GM23338 (cell line): ENCODE results near the gene FBXL17. TPM values are rescaled to one million over a fixed set of nuclear protein-coding genes. Genes with fewer than 3 reads are reported as not detected.

ENCODE experiments used
- ATAC-seq: fragments of 200-7000 bp; cut with Tn5 transposase; 3 replicates; pipeline ENCODE4 v1.9.1; 2020
- DNase-seq: peaks from one replicate; pipeline ENCODE4 v3.0.0-alpha.2; 2015; ENCODE audit warnings: low spot score
- H2AFZ ChIP-seq: fragments of 200-600 bp; sonication (generic); 2 replicates; pipeline ENCODE4 v1.8.0; 2016; ENCODE audit warnings: antibody characterized with exemption, mild to moderate bottlenecking, moderate library complexity
- H3F3A ChIP-seq: fragments of 200-600 bp; sonication (generic); replicated peaks from 2 replicates; pipeline ENCODE4 v1.8.0; 2017; ENCODE audit warnings: antibody characterized with exemption, mixed run types, low read depth
- H3K27ac ChIP-seq: fragments of 200-600 bp; sonication (generic); 2 replicates; pipeline ENCODE4 v1.6.1; 2016; ENCODE audit warnings: low read depth
- H3K27me3 ChIP-seq: fragments of 200-600 bp; sonication (generic); 2 replicates; pipeline ENCODE4 v1.8.0; 2016; ENCODE audit warnings: mild to moderate bottlenecking, mixed run types, moderate library complexity; ENCODE audit not compliant: insufficient read depth
- H3K36me3 ChIP-seq: fragments of 200-600 bp; sonication (generic); 2 replicates; pipeline ENCODE4 v1.8.0; 2016; ENCODE audit warnings: mild to moderate bottlenecking; ENCODE audit not compliant: insufficient read depth
- H3K4me1 ChIP-seq: fragments of 200-600 bp; sonication (generic); 2 replicates; pipeline ENCODE4 v1.8.0; 2016; ENCODE audit warnings: mild to moderate bottlenecking, moderate library complexity; ENCODE audit not compliant: insufficient read depth
- H3K4me2 ChIP-seq: fragments of 200-600 bp; sonication (generic); 2 replicates; pipeline ENCODE4 v1.7.1; 2017; ENCODE audit warnings: mixed run types
- H3K4me3 ChIP-seq: fragments of 200-600 bp; sonication (generic); 2 replicates; pipeline ENCODE4 v1.6.1; 2016; ENCODE audit warnings: mixed run types
- H3K79me2 ChIP-seq: fragments of 200-600 bp; sonication (generic); replicated peaks from 2 replicates; pipeline ENCODE4 v1.8.0; 2017; ENCODE audit warnings: mild to moderate bottlenecking; ENCODE audit not compliant: insufficient read depth
- H3K9me2 ChIP-seq: fragments of 200-600 bp; sonication (generic); 2 replicates; pipeline ENCODE4 v1.8.0; 2017; ENCODE audit not compliant: insufficient read depth
- H4K20me1 ChIP-seq: fragments of 200-600 bp; sonication (generic); replicated peaks from 2 replicates; pipeline ENCODE4 v1.8.0; 2017; ENCODE audit warnings: mild to moderate bottlenecking; ENCODE audit not compliant: insufficient read depth
- H3K27ac Mint-ChIP-seq: 2 replicates; pipeline ENCODE4 v1.8.0; 2020; ENCODE audit warnings: inconsistent platforms, mild to moderate bottlenecking, moderate library complexity, mixed read lengths
- H3K27me3 Mint-ChIP-seq: 3 replicates; pipeline ENCODE4 v1.8.0; 2022; ENCODE audit warnings: low read depth, mild to moderate bottlenecking, moderate library complexity, mixed read lengths, inconsistent platforms; ENCODE audit not compliant: insufficient read depth, poor library complexity
- H3K36me3 Mint-ChIP-seq: 3 replicates; pipeline ENCODE4 v1.8.0; 2021; ENCODE audit warnings: low read depth, mild to moderate bottlenecking, inconsistent platforms, moderate library complexity, mixed read lengths
- H3K4me1 Mint-ChIP-seq: 3 replicates; pipeline ENCODE4 v1.8.0; 2020; ENCODE audit warnings: mild to moderate bottlenecking, inconsistent platforms, mixed read lengths
- H3K4me3 Mint-ChIP-seq: 3 replicates; pipeline ENCODE4 v1.8.0; 2021; ENCODE audit warnings: moderate library complexity, mild to moderate bottlenecking, inconsistent platforms, mixed read lengths
- H3K9me3 Mint-ChIP-seq: 3 replicates; pipeline ENCODE4 v1.8.0; 2020; ENCODE audit warnings: moderate library complexity, mild to moderate bottlenecking, inconsistent platforms, mixed read lengths
- CREB1 ChIP-seq: fragments of 250-450 bp; sonication (Bioruptor Pico); IDR thresholded peaks from 2 replicates; pipeline ENCODE4 v1.5.0; 2020; ENCODE audit warnings: low read depth, mild to moderate bottlenecking, moderate library complexity
- CTCF ChIP-seq, 2 experiments: fragments of 200-600 bp in 1 of 2; sonication (generic) in 1 of 2; conservative IDR thresholded peaks; 2 replicates each; pipeline versions ENCODE4 v1.5.1 to v1.6.1; 2016 to 2017; ENCODE audit warnings: antibody characterized with exemption in 2 of 2, low read depth in 2 of 2, mild to moderate bottlenecking in 2 of 2, moderate library complexity in 1 of 2
- ETS1 ChIP-seq: IDR thresholded peaks from 2 replicates; pipeline ENCODE4 v1.6.1; 2016; ENCODE audit warnings: antibody characterized with exemption
- EZH2 ChIP-seq: fragments of 200-600 bp; sonication (generic); IDR thresholded peaks from one replicate; pipeline ENCODE4 v1.8.0; 2017; ENCODE audit warnings: antibody characterized with exemption, mild to moderate bottlenecking, low read depth; ENCODE audit not compliant: unreplicated experiment
- EZH2phosphoT487 ChIP-seq: fragments of 200-600 bp; sonication (generic); IDR thresholded peaks from one replicate; pipeline ENCODE4 v1.8.1; 2018; ENCODE audit warnings: antibody characterized with exemption; ENCODE audit not compliant: unreplicated experiment
- JUNB ChIP-seq: IDR thresholded peaks from one replicate; pipeline ENCODE4 v1.6.1; 2016; ENCODE audit warnings: antibody characterized with exemption; ENCODE audit not compliant: unreplicated experiment
- NANOG ChIP-seq: IDR thresholded peaks from 2 replicates; pipeline ENCODE4 v1.6.1; 2016; ENCODE audit warnings: antibody characterized with exemption, borderline replicate concordance
- POLR2AphosphoS5 ChIP-seq: IDR thresholded peaks from 2 replicates; pipeline ENCODE4 v1.6.1; 2016; ENCODE audit warnings: antibody characterized with exemption, low read depth
- REST ChIP-seq: IDR thresholded peaks from one replicate; pipeline ENCODE4 v1.6.1; 2018; ENCODE audit warnings: antibody characterized with exemption; ENCODE audit not compliant: unreplicated experiment
- STAT1 ChIP-seq: IDR thresholded peaks from one replicate; pipeline ENCODE4 v1.6.1; 2016; ENCODE audit warnings: antibody characterized with exemption; ENCODE audit not compliant: unreplicated experiment
- ZNF114 ChIP-seq: fragments of 250-450 bp; sonication (Bioruptor Pico); IDR thresholded peaks from 2 replicates; pipeline ENCODE4 v1.5.0; 2020; ENCODE audit warnings: mild to moderate bottlenecking, moderate library complexity
- ZNF331 ChIP-seq: fragments of 250-450 bp; sonication (Bioruptor Pico); IDR thresholded peaks from 2 replicates; pipeline ENCODE4 v1.5.0; 2020; ENCODE audit warnings: low read depth, mild to moderate bottlenecking, moderate library complexity
- ZNF462 ChIP-seq: fragments of 250-450 bp; sonication (Bioruptor Pico); IDR thresholded peaks from 2 replicates; pipeline ENCODE4 v1.5.0; 2020; ENCODE audit warnings: mild to moderate bottlenecking, moderate library complexity
- polyA plus RNA-seq: library from polyadenylated mRNA; unstranded; fragments of >200 nt; fragmentation: Nextera tagmentation; extraction: Ambion mirVana; gene quantifications from 2 replicates; pipeline ENCODE4 v1.2.1, GENCODE V29; 2016
- total RNA-seq: library from RNA; depleted of rRNA; stranded (reverse); fragments of >200 nt; shearing (Covaris generic); gene quantifications from 2 replicates; pipeline ENCODE4 v1.2.3, GENCODE V29; 2014

FBXL17 gene
- total and polyA plus RNA-seq, 2 experiments from 2014 or later = 2.0 to 2.7 TPM

GRCh38 chr5:108369167-108369566, 12.7 kb downstream of the FBXL17 start:
- Histone ChIP-seq H2AFZ (no peak overlapping the region), H3F3A (no peaks in the 10 kb centered on the region), H3K36me3 (no peaks in the 10 kb centered on the region; the same call in 1 of the 2 replicates), H3K4me2 (no peak overlapping the region), H3K4me3 (no peak overlapping the region), H3K27ac (no peak overlapping the region), H4K20me1 (no peaks in the 10 kb centered on the region), H3K79me2 (peaks cover 12% of the 10 kb centered on the region; the same call in 1 of the 2 replicates), H3K27me3 (no peaks in the 10 kb centered on the region), H3K9me2 (no peaks in the 10 kb centered on the region), H3K4me1 (peaks cover 13% of the 10 kb centered on the region; the same call in 1 of the 2 replicates)
- TF ChIP-seq NANOG (no peak), EZH2 (no peak), STAT1 (no peak), CTCF (conservative IDR thresholded peaks at IDR 0.05; ENCODE audit: low read depth in 2 of 2) (no peak), ETS1 (no peak), ZNF331 (no peak), REST (no peak), ZNF462 (CRISPR knock-in tag) (no peak), ZNF114 (CRISPR knock-in tag) (no peak), JUNB (no peak), POLR2AphosphoS5 (no peak), CREB1 (CRISPR knock-in tag) (no peak), EZH2phosphoT487 (no peak)
- ATAC-seq (no peak), DNase-seq (no peak)
- H3K27ac Mint-ChIP-seq = no peak overlapping the region
- no peak overlapping the region for H3K4me3 Mint-ChIP-seq
- H3K36me3 Mint-ChIP-seq = peaks cover 17% of the 10 kb centered on the region; the same call in 2 of the 3 replicates
- H3K9me3 Mint-ChIP-seq = peaks cover 23% of the 10 kb centered on the region
- H3K27me3 Mint-ChIP-seq = no peaks in the 10 kb centered on the region
- H3K4me1 Mint-ChIP-seq = peaks cover 15% of the 10 kb centered on the region; the same call in 2 of the 3 replicates
